ENCODE measurements around the gene LIPM. TPM values are rescaled to one million over a fixed set of nuclear protein-coding genes. Genes with fewer than 3 reads are reported as not detected.

Gene LIPM
- total RNA-seq, 4 donors from 2014 or later = not detected

DNA sequence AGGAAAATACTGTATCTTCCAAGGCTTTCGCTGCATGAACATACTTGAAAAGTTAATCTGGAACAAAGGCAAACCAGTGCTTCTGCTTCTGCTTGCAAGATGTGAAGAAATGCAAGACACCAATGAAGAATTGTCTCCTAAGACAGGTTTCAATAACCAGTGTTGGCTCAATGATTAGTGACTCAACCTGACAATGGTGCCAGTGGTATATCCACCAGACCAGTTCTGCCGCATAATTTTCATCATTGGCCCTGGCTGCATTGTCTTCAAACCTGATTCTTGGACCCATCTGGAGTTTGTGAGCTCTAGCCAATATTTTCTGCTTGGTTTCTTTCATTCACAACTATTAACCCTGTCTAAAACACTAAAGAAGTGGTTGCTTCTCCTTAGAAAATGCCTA, 63.9 kb downstream of the LIPM start:
- Histone ChIP-seq H3K4me1 (no peaks in the 10 kb centered on the region), H3K36me3 (no peaks in the 10 kb centered on the region), H3K27me3 (no peaks in the 10 kb centered on the region), H3K9me3 (no peaks in the 10 kb centered on the region), H3K27ac (no peak overlapping the region), H3K4me3 (no peak overlapping the region)
- intact Hi-C loops (cut with DNase I; ENCODE audit: low total_unique reads) = no loop called here
- TF ChIP-seq CTCF (IDR thresholded peaks at IDR 0.05) = no peak
- TF ChIP-seq POLR2A (IDR thresholded peaks at IDR 0.05) = no peak
- no peak for TF ChIP-seq POLR2AphosphoS5 (IDR thresholded peaks at IDR 0.05)
- no peak for TF ChIP-seq EP300 (IDR thresholded peaks at IDR 0.05; ENCODE audit: low read depth)
- in situ Hi-C loops (cut with MboI; ENCODE audit: low pct_ligation_motif_present in 1 of 4, low pct_unique_long_range_greater_than_20kb in 1 of 4, low sequenced_read_pairs in 3 of 4) = no loop called here
- no peak for DNase-seq
- WGBS, 2 donors (ENCODE audit: low coverage in 1 of 2) = 98 to 100% methylated on average over 1 to 2 of the region's 2 CpGs

- DNase-seq = no peak
- H3K9me3 ChIP-seq = no peaks in the 10 kb centered on the region
- no peak for TF ChIP-seq POLR2AphosphoS5 (IDR thresholded peaks at IDR 0.05)
- TF ChIP-seq EP300 (IDR thresholded peaks at IDR 0.05; ENCODE audit: low read depth) = no peak
- no peak for TF ChIP-seq POLR2A (IDR thresholded peaks at IDR 0.05)
- no peak for TF ChIP-seq CTCF (IDR thresholded peaks at IDR 0.05)
- no peaks in the 10 kb centered on the region for H3K27me3 ChIP-seq
- H3K4me3 ChIP-seq = no peak overlapping the region
- no peaks in the 10 kb centered on the region for H3K36me3 ChIP-seq
- no peak overlapping the region for H3K27ac ChIP-seq
- in situ Hi-C loops (cut with MboI; ENCODE audit: low pct_ligation_motif_present in 1 of 4, low pct_unique_long_range_greater_than_20kb in 1 of 4, low sequenced_read_pairs in 3 of 4) = no loop called here
- intact Hi-C loops (cut with DNase I; ENCODE audit: low total_unique reads) = no loop called here
- H3K4me1 ChIP-seq = no peaks in the 10 kb centered on the region
These were observed 67.6 kb downstream of the LIPM start for GRCh38 chr10:88870089-88870488.

Other genes starting within 250 kb of the LIPM start
- 10 to 100 TPM in 3 of 4 donors, 1 to 10 TPM in 1; 2.4 to 78.2 (median 28.9) TPM for gene RNLS, start 219.4 kb upstream of the LIPM start, total RNA-seq
- under 1 TPM in 1 of 4 donors, not detected in 3; 0.14 TPM for gene LIPJ, start 216.0 kb upstream of the LIPM start, total RNA-seq
- not detected for gene LIPF, start 138.3 kb upstream of the LIPM start, total RNA-seq
- not detected for gene LIPK, start 96.5 kb upstream of the LIPM start, total RNA-seq
- under 1 TPM in 1 of 4 donors, not detected in 3; 0.48 TPM for gene LIPN, start 42.7 kb upstream of the LIPM start, total RNA-seq
- 10 to 100 TPM in 1 of 4 donors, 1 to 10 TPM in 2, not detected in 1; 3.0 to 12.2 (median 6.1) TPM for gene ANKRD22, start 49.1 kb downstream of the LIPM start, total RNA-seq
- 100 to 1,000 TPM in 3 of 4 donors, 10 to 100 TPM in 1; 74.8 to 176 (median 134) TPM for gene STAMBPL1, start 77.5 kb downstream of the LIPM start, total RNA-seq
- gene ACTA2, start 150.0 kb downstream of the LIPM start, total RNA-seq = 1,000 to 10,000 TPM in 1 of 4 donors, 100 to 1,000 TPM in 3; 403 to 1,827 (median 457) TPM
- 10 to 100 TPM in 3 of 4 donors, 1 to 10 TPM in 1; 9.0 to 58.5 (median 53.6) TPM for gene FAS, start 188.1 kb downstream of the LIPM start, total RNA-seq

Measured in transverse colon (tissue), 4 donors.